OCI-LY1 (cell line): ENCODE results near the gene ORAI3.

Experiments
- H2AFZ ChIP-seq: fragments of 200-600 bp; sonication (generic), shearing (Covaris generic); 2 replicates; pipeline ENCODE4 v1.6.0; 2014; ENCODE audit warnings: antibody characterized with exemption, mild to moderate bottlenecking, low read length
- H3F3A ChIP-seq: fragments of 200-600 bp; sonication (generic), shearing (Covaris generic); 2 replicates; pipeline ENCODE4 v1.6.0; 2014; ENCODE audit warnings: mild to moderate bottlenecking, antibody characterized with exemption, low read length, moderate library complexity; ENCODE audit not compliant: insufficient read depth
- H3K27ac ChIP-seq: fragments of 200-600 bp; sonication (generic); 2 replicates; pipeline ENCODE4 v1.5.1; 2014; ENCODE audit warnings: low read length, mixed run types, mild to moderate bottlenecking, low read depth; ENCODE audit not compliant: poor library complexity, severe bottlenecking
- H3K27me3 ChIP-seq: fragments of 200-600 bp; sonication (generic); 2 replicates; pipeline ENCODE4 v1.6.0; 2014; ENCODE audit warnings: antibody characterized with exemption, mild to moderate bottlenecking, low read length, moderate library complexity; ENCODE audit not compliant: insufficient read depth
- H3K36me3 ChIP-seq: fragments of 200-600 bp; sonication (generic); 2 replicates; pipeline ENCODE4 v1.6.1; 2014; ENCODE audit warnings: mild to moderate bottlenecking, antibody characterized with exemption, low read length, moderate library complexity, mixed read lengths; ENCODE audit not compliant: insufficient read depth
- H3K4me1 ChIP-seq: fragments of 200-600 bp; sonication (generic); 2 replicates; pipeline ENCODE4 v1.5.1; 2014; ENCODE audit warnings: mild to moderate bottlenecking, low read length, moderate library complexity; ENCODE audit not compliant: insufficient read depth, severe bottlenecking
- H3K4me2 ChIP-seq: fragments of 200-600 bp; sonication (generic), shearing (Covaris generic); 2 replicates; pipeline ENCODE4 v1.6.1; 2014; ENCODE audit warnings: low read length
- H3K4me3 ChIP-seq: fragments of 200-600 bp; sonication (generic); 2 replicates; pipeline ENCODE4 v1.5.1; 2014; ENCODE audit warnings: low read length, low read depth, mild to moderate bottlenecking, mixed read lengths; ENCODE audit not compliant: poor library complexity, severe bottlenecking
- H3K79me2 ChIP-seq: fragments of 200-600 bp; shearing (Covaris generic); 2 replicates; pipeline ENCODE4 v1.6.1; 2016; ENCODE audit warnings: mixed run types, low read length, mixed read lengths; ENCODE audit not compliant: insufficient read depth
- H3K9ac ChIP-seq: fragments of 200-600 bp; sonication (generic), shearing (Covaris generic); 2 replicates; pipeline ENCODE4 v1.6.1; 2014; ENCODE audit warnings: mild to moderate bottlenecking, low read length, mixed read lengths
- H3K9me2 ChIP-seq: fragments of 200-600 bp; sonication (generic), shearing (Covaris generic); 2 replicates; pipeline ENCODE4 v1.6.1; 2014; ENCODE audit warnings: low read depth, mild to moderate bottlenecking, low read length, mixed read lengths
- H3K9me3 ChIP-seq: fragments of 200-600 bp; shearing (Covaris generic); 2 replicates; pipeline ENCODE4 v1.6.1; 2014; ENCODE audit warnings: low read length, mixed read lengths
- H4K20me1 ChIP-seq: fragments of 200-600 bp; sonication (generic), shearing (Covaris generic); 2 replicates; pipeline ENCODE4 v1.6.0; 2016; ENCODE audit warnings: mild to moderate bottlenecking, low read length; ENCODE audit not compliant: insufficient read depth
- CTCF ChIP-seq: fragments of 200-600 bp; sonication (generic), shearing (Covaris generic); IDR thresholded peaks from 2 replicates; pipeline ENCODE4 v1.5.1; 2017; ENCODE audit warnings: mild to moderate bottlenecking, antibody characterized with exemption, low read length, moderate library complexity, mixed read lengths
- EZH2 ChIP-seq: fragments of 200-600 bp; sonication (generic), shearing (Covaris generic); IDR thresholded peaks from 2 replicates; pipeline ENCODE4 v1.8.0; 2017; ENCODE audit warnings: borderline replicate concordance, mixed run types, mild to moderate bottlenecking, antibody characterized with exemption, low read length, moderate library complexity, mixed read lengths

ORAI3 gene

GRCh38 chr16:30980434-30980833 is 31.6 kb downstream of the ORAI3 start:
- Histone ChIP-seq H3K79me2 (no peaks in the 10 kb centered on the region), H3K4me1 (peaks cover 5% of the 10 kb centered on the region), H2AFZ (no peak overlapping the region), H3K9me2 (no peaks in the 10 kb centered on the region), H3K36me3 (peaks cover 80% of the 10 kb centered on the region), H3K4me2 (no peak overlapping the region), H4K20me1 (no peaks in the 10 kb centered on the region), H3K9me3 (no peaks in the 10 kb centered on the region), H3F3A (no peaks in the 10 kb centered on the region), H3K27me3 (no peaks in the 10 kb centered on the region), H3K27ac (no peak overlapping the region), H3K9ac (no peak overlapping the region), H3K4me3 (no peak overlapping the region)
- TF ChIP-seq EZH2 (no peak), CTCF (no peak)

- Histone ChIP-seq H3K79me2 (no peaks in the 10 kb centered on the region), H2AFZ (no peak overlapping the region), H3F3A (no peaks in the 10 kb centered on the region), H3K36me3 (peaks cover 75% of the 10 kb centered on the region), H3K9me2 (no peaks in the 10 kb centered on the region), H3K9me3 (no peaks in the 10 kb centered on the region), H3K9ac (no peak overlapping the region), H3K4me3 (no peak overlapping the region), H3K4me2 (no peak overlapping the region), H3K27ac (no peak overlapping the region), H4K20me1 (no peaks in the 10 kb centered on the region), H3K4me1 (peaks cover 6% of the 10 kb centered on the region), H3K27me3 (no peaks in the 10 kb centered on the region)
- TF ChIP-seq EZH2 (no peak), CTCF (no peak)
These were observed 32.1 kb downstream of the ORAI3 start for GRCh38 chr16:30980959-30981358.

- H4K20me1 ChIP-seq, result no peaks in the 10 kb centered on the region
- TF ChIP-seq EZH2, result no peak
- TF ChIP-seq CTCF, result no peak
- no peaks in the 10 kb centered on the region for H3K27me3 ChIP-seq
- no peak overlapping the region for H2AFZ ChIP-seq
- H3K36me3 ChIP-seq, result peaks cover 59% of the 10 kb centered on the region
- H3K27ac ChIP-seq, result no peak overlapping the region
- H3K9me2 ChIP-seq, result no peaks in the 10 kb centered on the region
- peaks cover 6% of the 10 kb centered on the region for H3K4me1 ChIP-seq
- no peaks in the 10 kb centered on the region for H3F3A ChIP-seq
- H3K79me2 ChIP-seq, result no peaks in the 10 kb centered on the region
- no peak overlapping the region for H3K4me2 ChIP-seq
- H3K9me3 ChIP-seq, result no peaks in the 10 kb centered on the region
- no peak overlapping the region for H3K4me3 ChIP-seq
- no peak overlapping the region for H3K9ac ChIP-seq
These were observed 33.9 kb downstream of the ORAI3 start for GRCh38 chr16:30982548-30983288.
